Measurements from ENCODE around the gene TXNIP. TPM values are rescaled to one million over a fixed set of nuclear protein-coding genes. Genes with fewer than 3 reads are reported as not detected.

The TXNIP gene
- total RNA-seq, 4 donors from 2014 or later: 1,118 to 3,262 (median 1,971) TPM

DNA sequence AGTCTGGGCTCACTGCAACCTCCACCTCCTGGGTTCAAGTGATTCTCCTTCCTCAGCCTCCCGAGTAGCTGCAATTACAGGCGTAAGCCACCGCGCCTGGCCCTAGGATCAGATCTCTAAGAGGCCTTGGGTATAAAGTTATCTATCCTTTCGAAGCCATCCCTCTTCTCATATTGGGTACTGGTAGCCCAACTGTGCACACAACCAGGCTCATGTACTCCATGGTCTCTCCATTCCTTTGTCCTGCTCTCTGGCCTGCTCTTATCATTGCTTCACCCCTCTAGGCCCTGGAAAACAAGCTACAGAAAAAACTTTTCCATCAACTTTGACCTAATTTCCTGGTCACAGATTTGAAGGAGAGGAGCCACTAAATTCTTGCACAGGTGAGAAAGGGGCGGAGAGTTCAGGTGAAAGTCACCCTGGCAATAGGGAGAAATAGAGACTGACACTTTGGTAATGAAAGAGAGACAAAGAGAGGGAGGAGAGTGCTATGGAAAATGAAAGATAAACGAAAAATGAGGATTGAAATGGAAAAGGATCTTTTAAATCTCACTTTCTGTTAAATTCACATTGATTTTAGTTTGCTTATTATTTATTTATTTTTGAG lies 6.0 kb downstream of the TXNIP start:
- no peak for TF ChIP-seq CTCF (IDR thresholded peaks at IDR 0.05)
- no peak for DNase-seq (ENCODE audit: low spot score)
- ATAC-seq (ENCODE audit: low FRiP score): peak; percentile 21

GRCh38 chr1:145988773-145989172 lies 7.6 kb downstream of the TXNIP start:
- no peak for TF ChIP-seq CTCF (IDR thresholded peaks at IDR 0.05)
- no peak for DNase-seq (ENCODE audit: low spot score)
- no peak for ATAC-seq (ENCODE audit: low FRiP score)

DNA sequence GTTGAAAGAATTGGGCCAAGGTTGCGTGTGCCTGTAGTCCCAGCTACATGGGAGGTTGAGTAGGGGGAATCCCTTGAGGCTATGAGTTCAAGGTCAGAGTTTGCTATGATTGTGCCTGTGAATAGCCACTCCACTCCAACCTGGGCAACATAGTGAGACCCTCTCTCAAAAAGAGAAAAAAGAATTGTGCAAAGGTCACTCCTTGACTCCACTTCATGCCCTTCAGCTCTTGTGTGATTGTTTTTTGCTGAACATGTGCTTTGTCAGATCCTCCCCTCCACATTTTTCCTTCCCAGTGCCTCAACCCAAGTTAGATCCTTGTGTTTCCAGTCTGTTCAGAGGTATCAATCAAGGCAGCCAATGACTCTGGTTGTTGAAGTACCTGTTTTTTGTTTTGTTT lies 8.5 kb downstream of the TXNIP start:
- ATAC-seq (ENCODE audit: low FRiP score): no peak
- DNase-seq (ENCODE audit: low spot score): no peak
- TF ChIP-seq CTCF (IDR thresholded peaks at IDR 0.05): no peak

DNA sequence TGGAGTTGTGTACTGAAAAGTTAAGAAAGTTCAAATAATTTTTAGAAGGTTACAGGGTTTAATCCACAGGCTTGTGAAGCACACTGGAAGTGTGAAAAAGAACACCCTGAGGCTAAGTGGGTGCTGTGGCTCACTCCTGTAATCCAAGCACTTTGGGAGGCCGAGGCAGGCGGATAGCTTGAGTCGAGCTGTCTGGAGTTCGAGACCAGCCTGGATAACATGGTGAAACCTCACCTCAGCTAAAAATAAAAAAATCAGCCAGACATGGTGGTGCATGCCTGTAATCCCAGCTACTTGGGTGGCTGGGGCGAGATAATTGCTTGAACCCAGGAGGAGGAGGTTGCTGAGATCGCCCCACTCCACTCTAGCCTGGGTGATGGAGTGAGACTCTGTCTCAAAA lies 9.8 kb downstream of the TXNIP start:
- DNase-seq (ENCODE audit: low spot score): no peak
- ATAC-seq (ENCODE audit: low FRiP score): no peak
- TF ChIP-seq CTCF (IDR thresholded peaks at IDR 0.05): no peak

DNA sequence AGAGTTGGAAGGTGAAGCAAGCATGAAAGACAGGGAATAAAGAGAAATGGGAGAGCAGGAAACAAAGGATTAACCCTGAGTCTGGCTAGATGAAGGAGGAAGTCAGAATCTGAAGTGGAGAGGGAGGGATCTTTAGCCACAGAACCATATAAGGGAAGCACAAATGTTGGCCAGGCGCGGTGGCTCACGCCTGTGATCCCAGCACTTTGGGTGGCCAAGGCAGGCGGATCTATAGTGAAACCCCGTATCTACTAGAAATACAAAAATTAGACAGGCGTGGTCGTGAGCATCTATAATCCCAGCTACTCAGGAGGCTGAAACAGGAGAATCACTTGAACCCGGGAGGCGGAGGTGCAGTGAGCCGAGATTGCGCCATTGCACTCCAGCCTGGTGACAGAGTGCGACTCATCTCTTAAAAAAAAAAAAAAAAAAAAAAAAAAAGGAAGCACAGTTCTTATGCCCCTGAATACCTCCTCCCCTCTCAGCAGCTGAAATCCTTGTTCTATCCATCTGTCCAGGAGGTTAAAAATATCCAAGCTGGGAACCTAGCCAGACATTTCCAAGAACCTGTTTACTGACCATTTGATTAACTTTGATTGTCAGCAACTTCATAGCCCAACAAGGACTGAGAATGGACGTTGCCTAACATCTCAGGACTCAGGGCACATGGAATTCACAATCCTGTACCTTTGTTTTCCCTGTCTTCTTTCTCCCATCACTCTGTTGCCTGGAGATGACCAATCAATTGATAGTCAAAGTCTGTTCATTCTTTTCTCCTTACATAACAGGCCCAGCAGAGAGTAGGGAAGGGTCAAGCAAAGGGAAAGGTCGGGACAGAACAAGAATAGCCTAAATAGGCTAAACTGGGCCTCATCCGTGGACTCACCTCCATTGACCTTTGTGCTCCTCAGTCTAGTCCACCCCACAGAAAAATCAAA lies 10.6 kb downstream of the TXNIP start:
- DNase-seq (ENCODE audit: low spot score) (no peak), ATAC-seq (ENCODE audit: low FRiP score) (peak; percentile 19)
- no peak for TF ChIP-seq CTCF (IDR thresholded peaks at IDR 0.05)

DNA sequence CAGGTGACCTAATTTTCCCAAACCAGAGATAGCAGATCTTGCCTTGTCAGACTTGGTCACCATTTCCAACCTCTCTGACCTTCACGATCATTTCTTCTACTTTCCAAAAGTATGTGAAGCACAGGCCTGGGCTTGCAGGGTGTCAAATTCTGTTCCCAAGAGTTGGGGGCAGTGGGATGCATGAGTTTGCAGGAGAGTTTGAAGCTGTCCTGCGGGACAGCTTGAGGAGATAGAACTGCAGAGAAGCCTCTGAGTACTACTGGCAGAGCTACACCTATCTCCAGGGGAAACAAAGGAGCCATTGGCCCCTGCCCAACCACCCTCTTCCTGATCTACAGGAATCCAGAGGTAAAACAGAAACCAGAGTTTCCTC lies 11.3 kb downstream of the TXNIP start:
- no peak for ATAC-seq (ENCODE audit: low FRiP score)
- DNase-seq (ENCODE audit: low spot score): no peak
- no peak for TF ChIP-seq CTCF (IDR thresholded peaks at IDR 0.05)
